ENCODE results near the gene TRIM72. TPM values are rescaled to one million over a fixed set of nuclear protein-coding genes. Genes with fewer than 3 reads are reported as not detected.

The TRIM72 gene, protein sequence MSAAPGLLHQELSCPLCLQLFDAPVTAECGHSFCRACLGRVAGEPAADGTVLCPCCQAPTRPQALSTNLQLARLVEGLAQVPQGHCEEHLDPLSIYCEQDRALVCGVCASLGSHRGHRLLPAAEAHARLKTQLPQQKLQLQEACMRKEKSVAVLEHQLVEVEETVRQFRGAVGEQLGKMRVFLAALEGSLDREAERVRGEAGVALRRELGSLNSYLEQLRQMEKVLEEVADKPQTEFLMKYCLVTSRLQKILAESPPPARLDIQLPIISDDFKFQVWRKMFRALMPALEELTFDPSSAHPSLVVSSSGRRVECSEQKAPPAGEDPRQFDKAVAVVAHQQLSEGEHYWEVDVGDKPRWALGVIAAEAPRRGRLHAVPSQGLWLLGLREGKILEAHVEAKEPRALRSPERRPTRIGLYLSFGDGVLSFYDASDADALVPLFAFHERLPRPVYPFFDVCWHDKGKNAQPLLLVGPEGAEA
- under 0.01 TPM in 1 of 3 replicates, not detected in the others for polyA plus RNA-seq
- polyA plus RNA-seq (2011; ENCODE audit: low read depth), result 0.06 TPM
- not detected in 2 replicates for polyA plus RNA-seq (2011; cell fraction: cytosol; rRNA removed)
- 0.01 and 0.04 TPM in 2 replicates for polyA plus RNA-seq (2011; cell fraction: nucleus; rRNA removed)
- 0.06 TPM in 1 of 2 replicates, not detected in the other for polyA plus RNA-seq (2012; ENCODE audit: low replicate concordance)
- polyA minus RNA-seq, result not detected in 3 replicates
- not detected for polyA minus RNA-seq (2011; cell fraction: cytosol; rRNA and poly(A)+ RNA removed)
- polyA minus RNA-seq (2011; cell fraction: nucleus; rRNA and poly(A)+ RNA removed), result not detected in 2 replicates

GRCh38 chr16:31213877-31214707, at the start of gene TRIM72:
Gene TRIM72, plus strand, starts transcription at chr16:31214119. Its CDS starts 620 bp downstream, at chr16:31214739.
- H3K4me1 ChIP-seq (ENCODE audit: control insufficient read depth, extremely low read depth, insufficient read depth, low read length), result peaks cover 9% of the 10 kb centered on the region
- H3K4me3 ChIP-seq (ENCODE audit: control insufficient read depth in 2 of 3, extremely low read depth in 1 of 3, insufficient read depth in 2 of 3, low read depth in 1 of 3, low read length in 3 of 3), result no peak within 1 kb of the TSS
- H3K4me2 ChIP-seq (ENCODE audit: control insufficient read depth, extremely low read depth, insufficient read depth, low read depth, low read length), result peak within 1 kb of the TSS; percentile 74
- H3K79me2 ChIP-seq (ENCODE audit: control insufficient read depth, insufficient read depth, low read length), result no peaks in the 10 kb centered on the region
- H3K9me3 ChIP-seq (ENCODE audit: control insufficient read depth, low read depth, low read length), result no peaks in the 10 kb centered on the region
- H3K36me3 ChIP-seq (ENCODE audit: control insufficient read depth in 2 of 2, extremely low read depth in 1 of 2, insufficient read depth in 2 of 2, low read length in 2 of 2), result no peaks in the 10 kb centered on the region
- TF ChIP-seq, protein P1, sequence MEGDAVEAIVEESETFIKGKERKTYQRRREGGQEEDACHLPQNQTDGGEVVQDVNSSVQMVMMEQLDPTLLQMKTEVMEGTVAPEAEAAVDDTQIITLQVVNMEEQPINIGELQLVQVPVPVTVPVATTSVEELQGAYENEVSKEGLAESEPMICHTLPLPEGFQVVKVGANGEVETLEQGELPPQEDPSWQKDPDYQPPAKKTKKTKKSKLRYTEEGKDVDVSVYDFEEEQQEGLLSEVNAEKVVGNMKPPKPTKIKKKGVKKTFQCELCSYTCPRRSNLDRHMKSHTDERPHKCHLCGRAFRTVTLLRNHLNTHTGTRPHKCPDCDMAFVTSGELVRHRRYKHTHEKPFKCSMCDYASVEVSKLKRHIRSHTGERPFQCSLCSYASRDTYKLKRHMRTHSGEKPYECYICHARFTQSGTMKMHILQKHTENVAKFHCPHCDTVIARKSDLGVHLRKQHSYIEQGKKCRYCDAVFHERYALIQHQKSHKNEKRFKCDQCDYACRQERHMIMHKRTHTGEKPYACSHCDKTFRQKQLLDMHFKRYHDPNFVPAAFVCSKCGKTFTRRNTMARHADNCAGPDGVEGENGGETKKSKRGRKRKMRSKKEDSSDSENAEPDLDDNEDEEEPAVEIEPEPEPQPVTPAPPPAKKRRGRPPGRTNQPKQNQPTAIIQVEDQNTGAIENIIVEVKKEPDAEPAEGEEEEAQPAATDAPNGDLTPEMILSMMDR (optimal IDR thresholded peaks at IDR 0.05 in 1 of 3, IDR thresholded peaks at IDR 0.05 in 1 of 3, conservative IDR thresholded peaks at IDR 0.05 in 1 of 3; ENCODE audit: extremely low read depth in 1 of 3, insufficient read depth in 2 of 3, low read length in 3 of 3), result no peak
- no peak for TF ChIP-seq EZH2 (IDR thresholded peaks at IDR 0.05; ENCODE audit: low read length)
- no peaks in the 10 kb centered on the region for H3K9me1 ChIP-seq (ENCODE audit: control insufficient read depth, extremely low read depth, insufficient read depth, low read length)
- no peak within 1 kb of the TSS for H3K27ac ChIP-seq (ENCODE audit: control insufficient read depth, insufficient read depth, low read length)
- DNase-seq (ENCODE audit: low read depth, low spot score) (no peak), FAIRE-seq (no peak)
- peaks cover 48% of the 10 kb centered on the region for H3K27me3 ChIP-seq (ENCODE audit: control insufficient read depth, extremely low read depth, insufficient read depth, low read length)
- dilution Hi-C loops (cut with MboI; ENCODE audit: extremely low pct_ligation_motif_present, low sequenced_read_pairs), result no loop called here
- H3K9ac ChIP-seq (ENCODE audit: control insufficient read depth, extremely low read depth, insufficient read depth, low read length), result no peak within 1 kb of the TSS
- no peaks in the 10 kb centered on the region for H4K20me1 ChIP-seq (ENCODE audit: control insufficient read depth, extremely low read depth, insufficient read depth, low read length)
- H2AFZ ChIP-seq (ENCODE audit: control insufficient read depth, low read length), result no peak within 1 kb of the TSS

GRCh38 chr16:31167315-31167714, 46.6 kb upstream of the TRIM72 start:
- Histone ChIP-seq H4K20me1 (ENCODE audit: control insufficient read depth, extremely low read depth, insufficient read depth, low read length) (no peaks in the 10 kb centered on the region), H3K4me1 (ENCODE audit: control insufficient read depth, extremely low read depth, insufficient read depth, low read length) (no peaks in the 10 kb centered on the region), H3K9me1 (ENCODE audit: control insufficient read depth, extremely low read depth, insufficient read depth, low read length) (no peaks in the 10 kb centered on the region), H2AFZ (ENCODE audit: control insufficient read depth, low read length) (no peak overlapping the region), H3K27ac (ENCODE audit: control insufficient read depth, insufficient read depth, low read length) (no peak overlapping the region), H3K36me3 (ENCODE audit: control insufficient read depth in 2 of 2, extremely low read depth in 1 of 2, insufficient read depth in 2 of 2, low read length in 2 of 2) (no peaks in the 10 kb centered on the region), H3K4me3 (ENCODE audit: control insufficient read depth in 2 of 3, extremely low read depth in 1 of 3, insufficient read depth in 2 of 3, low read depth in 1 of 3, low read length in 3 of 3) (no peak overlapping the region), H3K9ac (ENCODE audit: control insufficient read depth, extremely low read depth, insufficient read depth, low read length) (no peak overlapping the region), H3K79me2 (ENCODE audit: control insufficient read depth, insufficient read depth, low read length) (no peaks in the 10 kb centered on the region), H3K9me3 (ENCODE audit: control insufficient read depth, low read depth, low read length) (no peaks in the 10 kb centered on the region), H3K4me2 (ENCODE audit: control insufficient read depth, extremely low read depth, insufficient read depth, low read depth, low read length) (no peak overlapping the region), H3K27me3 (ENCODE audit: control insufficient read depth, extremely low read depth, insufficient read depth, low read length) (no peaks in the 10 kb centered on the region)
- FAIRE-seq (no peak), DNase-seq (ENCODE audit: low read depth, low spot score) (no peak)
- dilution Hi-C loops (cut with MboI; ENCODE audit: extremely low pct_ligation_motif_present, low sequenced_read_pairs), result no loop called here
- TF ChIP-seq, protein P1 (optimal IDR thresholded peaks at IDR 0.05 in 1 of 3, IDR thresholded peaks at IDR 0.05 in 1 of 3, conservative IDR thresholded peaks at IDR 0.05 in 1 of 3; ENCODE audit: extremely low read depth in 1 of 3, insufficient read depth in 2 of 3, low read length in 3 of 3), result no peak
- no peak for TF ChIP-seq EZH2 (IDR thresholded peaks at IDR 0.05; ENCODE audit: low read length)
